Subcutaneous abdominal adipose tissue (tissue), 5 donors: ENCODE measurements around the gene CYP27A1.

Experiments used
- H3K27ac ChIP-seq: one replicate; pipeline ENCODE4 v1.7.0; 2013; ENCODE audit warnings: low read depth, mild to moderate bottlenecking, inconsistent platforms, low read length, moderate library complexity
- H3K27me3 ChIP-seq, 5 donors: one replicate each; pipeline ENCODE4 v1.7.0; 2013; ENCODE audit warnings: low read length in 5 of 5, inconsistent platforms in 1 of 5; ENCODE audit not compliant: control insufficient read depth in 5 of 5, insufficient read depth in 4 of 5
- H3K36me3 ChIP-seq, 5 donors: one replicate each; pipeline ENCODE4 v1.7.0; 2013; ENCODE audit warnings: low read length in 5 of 5; ENCODE audit not compliant: control insufficient read depth in 5 of 5, insufficient read depth in 5 of 5
- H3K4me1 ChIP-seq, 5 donors: one replicate each; pipeline ENCODE4 v1.7.0; 2013; ENCODE audit warnings: low read length in 5 of 5, mild to moderate bottlenecking in 3 of 5, moderate library complexity in 1 of 5; ENCODE audit not compliant: control insufficient read depth in 5 of 5, insufficient read depth in 5 of 5
- H3K4me3 ChIP-seq, 5 donors: one replicate each; pipeline ENCODE4 v1.7.0; 2013; ENCODE audit warnings: low read length in 5 of 5, low read depth in 1 of 5
- H3K9ac ChIP-seq, 5 donors: one replicate each; pipeline ENCODE4 v1.7.0; 2013; ENCODE audit warnings: low read length in 5 of 5, mild to moderate bottlenecking in 4 of 5, moderate library complexity in 3 of 5
- H3K9me3 ChIP-seq, 5 donors: one replicate each; pipeline ENCODE4 v1.7.0; 2013; ENCODE audit warnings: low read length in 5 of 5; ENCODE audit not compliant: control insufficient read depth in 5 of 5
- donor health status: healthy.
- donor health status: healthy.
- donor health status: healthy.
- donor health status: healthy.
- donor health status: healthy.

CYP27A1 gene

GRCh38 chr2:218781691-218782527 is at the start of gene CYP27A1:
CYP27A1 (plus strand) TSS chr2:218782147; CDS start chr2:218782183, 36 bp downstream.
- Histone ChIP-seq H3K36me3 (no peaks in the 10 kb centered on the region), H3K9ac (peak within 1 kb of the TSS; percentile 62 to 83 (median 66))

GRCh38 chr2:218732761-218733158 is 49.2 kb upstream of the CYP27A1 start:
- no peak overlapping the region for H3K9ac ChIP-seq
- H3K36me3 ChIP-seq = peaks cover 0 to 10% (median 5%) of the 10 kb centered on the region in 5 donors
- no peaks in the 10 kb centered on the region for H3K27me3 ChIP-seq
- H3K9me3 ChIP-seq = peaks cover 0 to 1% (median under 1%) of the 10 kb centered on the region in 5 donors
- no peak overlapping the region for H3K27ac ChIP-seq
- peaks cover 3 to 26% (median 14%) of the 10 kb centered on the region in 5 donors for H3K4me1 ChIP-seq
- H3K4me3 ChIP-seq = no peak overlapping the region

More at GRCh38 chr2:218781691-218782527, at the start of gene CYP27A1:
- H3K4me1 ChIP-seq = peaks cover 0 to 31% (median 19%) of the 10 kb centered on the region in 5 donors
- H3K9me3 ChIP-seq = no peaks in the 10 kb centered on the region
- no peaks in the 10 kb centered on the region for H3K27me3 ChIP-seq
- H3K27ac ChIP-seq = peak within 1 kb of the TSS; percentile 13
- peak within 1 kb of the TSS; percentile 76 to 92 (median 85) for H3K4me3 ChIP-seq

- Histone ChIP-seq H3K4me3 (no peak overlapping the region), H3K4me1 (peaks cover 3 to 26% (median 14%) of the 10 kb centered on the region in 5 donors), H3K27me3 (no peaks in the 10 kb centered on the region), H3K9me3 (no peaks in the 10 kb centered on the region), H3K36me3 (peaks cover 0 to 16% (median 11%) of the 10 kb centered on the region in 5 donors), H3K9ac (no peak overlapping the region), H3K27ac (no peak overlapping the region)
These were observed 48.6 kb upstream of the CYP27A1 start for GRCh38 chr2:218733171-218734021.

- Histone ChIP-seq H3K4me3 (no peak overlapping the region), H3K4me1 (peaks cover 3 to 26% (median 14%) of the 10 kb centered on the region in 5 donors), H3K27ac (no peak overlapping the region), H3K9me3 (no peaks in the 10 kb centered on the region), H3K36me3 (peaks cover 0 to 25% (median 17%) of the 10 kb centered on the region in 5 donors), H3K9ac (no peak overlapping the region), H3K27me3 (no peaks in the 10 kb centered on the region)
These were observed 47.6 kb upstream of the CYP27A1 start for GRCh38 chr2:218734190-218734975.

- Histone ChIP-seq H3K27me3 (no peaks in the 10 kb centered on the region), H3K27ac (no peak overlapping the region), H3K9ac (no peak overlapping the region), H3K4me1 (peaks cover under 1 to 23% (median 11%) of the 10 kb centered on the region in 5 donors), H3K4me3 (no peak overlapping the region), H3K9me3 (no peaks in the 10 kb centered on the region), H3K36me3 (peaks cover 3 to 46% (median 30%) of the 10 kb centered on the region in 5 donors)
These were observed 45.4 kb upstream of the CYP27A1 start for GRCh38 chr2:218736531-218736930.

- Histone ChIP-seq H3K9ac (no peak overlapping the region), H3K27ac (no peak overlapping the region), H3K4me1 (peaks cover 0 to 5% (median 0%) of the 10 kb centered on the region in 5 donors), H3K36me3 (peaks cover 6 to 65% (median 55%) of the 10 kb centered on the region in 5 donors), H3K4me3 (no peak overlapping the region), H3K27me3 (no peaks in the 10 kb centered on the region), H3K9me3 (no peaks in the 10 kb centered on the region)
These were observed 38.9 kb upstream of the CYP27A1 start for GRCh38 chr2:218743068-218743467.

- Histone ChIP-seq H3K27ac (no peak overlapping the region), H3K9ac (no peak overlapping the region), H3K4me3 (no peak overlapping the region), H3K4me1 (peaks cover 0 to 5% (median 0%) of the 10 kb centered on the region in 5 donors), H3K27me3 (no peaks in the 10 kb centered on the region), H3K9me3 (no peaks in the 10 kb centered on the region), H3K36me3 (peaks cover 5 to 65% (median 56%) of the 10 kb centered on the region in 5 donors)
These were observed 37.3 kb upstream of the CYP27A1 start for GRCh38 chr2:218744615-218745014.

- no peak overlapping the region for H3K4me3 ChIP-seq
- H3K27ac ChIP-seq = no peak overlapping the region
- H3K9me3 ChIP-seq = no peaks in the 10 kb centered on the region
- H3K36me3 ChIP-seq = peaks cover 3 to 65% (median 56%) of the 10 kb centered on the region in 5 donors
- H3K4me1 ChIP-seq = peaks cover 0 to 5% (median 0%) of the 10 kb centered on the region in 5 donors
- H3K27me3 ChIP-seq = no peaks in the 10 kb centered on the region
- H3K9ac ChIP-seq = no peak overlapping the region
These were observed 36.8 kb upstream of the CYP27A1 start for GRCh38 chr2:218745160-218745558.
